HepG2 (cell line): ENCODE data around the gene MTARC1. TPM values are rescaled to one million over a fixed set of nuclear protein-coding genes. Genes with fewer than 3 reads are reported as not detected.

Source experiments
- ATF7 ChIP-seq, 2 experiments: fragments of 450-650 bp in 1 of 2; sonication (generic) in 1 of 2; formaldehyde crosslinking in 1 of 2; IDR thresholded peaks; 2 replicates each; pipeline versions ENCODE4 v1.4.0 to v1.6.1; 2016 to 2020; ENCODE audit warnings: antibody characterized with exemption in 1 of 2, mild to moderate bottlenecking in 1 of 2, missing genetic modification reagents in 1 of 2
- BORCS8-MEF2B ChIP-seq: sonication (generic); formaldehyde crosslinking; IDR thresholded peaks from 2 replicates; pipeline ENCODE4 v1.8.0; 2022; ENCODE audit warnings: mild to moderate bottlenecking, missing genetic modification reagents
- ETV6 ChIP-seq: sonication (generic); formaldehyde crosslinking; conservative IDR thresholded peaks from 2 replicates; pipeline ENCODE4 v1.4.0; 2020; ENCODE audit warnings: missing genetic modification reagents
- GABPB1 ChIP-seq: IDR thresholded peaks from 2 replicates; pipeline ENCODE4 v1.6.1; 2016; ENCODE audit warnings: mild to moderate bottlenecking, missing genetic modification reagents, moderate library complexity, missing compliant biosample characterization
- LCORL ChIP-seq, 2 experiments: fragments of 450-650 bp in 1 of 2; sonication (generic) in 1 of 2; formaldehyde crosslinking in 1 of 2; IDR thresholded peaks; 2 replicates each; pipeline versions ENCODE4 v1.5.0 to v1.6.1; 2017 to 2020; ENCODE audit warnings: antibody characterized with exemption in 1 of 2, missing genetic modification reagents in 1 of 2
- MAF1 ChIP-seq: sonication (generic); formaldehyde crosslinking; IDR thresholded peaks from 2 replicates; pipeline ENCODE4 v1.5.0; 2020; ENCODE audit warnings: missing genetic modification reagents, borderline replicate concordance
- NBN ChIP-seq: fragments of 450-650 bp; conservative IDR thresholded peaks from 2 replicates; pipeline ENCODE4 v1.6.1; 2017
- SMAD9 ChIP-seq: sonication (generic); formaldehyde crosslinking; IDR thresholded peaks from 2 replicates; pipeline ENCODE4 v1.5.1; 2020; ENCODE audit warnings: mild to moderate bottlenecking, missing genetic modification reagents
- SNRNP70 ChIP-seq: fragments of 200-400 bp; formaldehyde crosslinking; IDR thresholded peaks from 2 replicates; pipeline ENCODE4 v1.6.1; 2017; ENCODE audit warnings: mild to moderate bottlenecking, low read depth, low read length, moderate library complexity
- TEAD2 ChIP-seq: sonication (generic); formaldehyde crosslinking; IDR thresholded peaks from 2 replicates; pipeline ENCODE4 v1.9.0; 2021; ENCODE audit warnings: missing genetic modification reagents
- ZBTB3 ChIP-seq: sonication (generic); formaldehyde crosslinking; IDR thresholded peaks from 2 replicates; pipeline ENCODE4 v1.4.0; 2020; ENCODE audit warnings: low read depth, mild to moderate bottlenecking, moderate library complexity, missing genetic modification reagents, borderline replicate concordance
- ZFP37 ChIP-seq: sonication (generic); formaldehyde crosslinking; IDR thresholded peaks from 2 replicates; pipeline ENCODE4 v1.4.0; 2020; ENCODE audit warnings: missing genetic modification reagents, borderline replicate concordance
- ZNF256 ChIP-seq: sonication (generic); formaldehyde crosslinking; conservative IDR thresholded peaks from 2 replicates; pipeline ENCODE4 v1.4.0; 2020; ENCODE audit warnings: missing genetic modification reagents
- ZNF354B ChIP-seq: sonication (generic); formaldehyde crosslinking; IDR thresholded peaks from 2 replicates; pipeline ENCODE4 v1.8.0; 2022; ENCODE audit warnings: mild to moderate bottlenecking, missing genetic modification reagents
- ZNF468 ChIP-seq: sonication (generic); formaldehyde crosslinking; IDR thresholded peaks from 2 replicates; pipeline ENCODE4 v1.8.0; 2022; ENCODE audit warnings: mild to moderate bottlenecking, moderate library complexity, missing genetic modification reagents
- ZNF782 ChIP-seq: sonication (generic); formaldehyde crosslinking; IDR thresholded peaks from 2 replicates; pipeline ENCODE4 v1.4.0; 2020; ENCODE audit warnings: missing genetic modification reagents, mild to moderate bottlenecking, borderline replicate concordance
- ZSCAN30 ChIP-seq: sonication (generic); formaldehyde crosslinking; IDR thresholded peaks from 2 replicates; pipeline ENCODE4 v1.5.0; 2020; ENCODE audit warnings: mild to moderate bottlenecking, missing genetic modification reagents
- polyA plus RNA-seq, 8 experiments: library from polyadenylated mRNA; depleted of rRNA in 3 of 8; stranded (reverse) in 7 of 8; unstranded in 1 of 8; fragments of >200 nt; fragmentation: Illumina TruSeq in 4 of 8; extraction: Trizol in 4 of 8; gene quantifications; 2 replicates each; pipeline versions ENCODE4 v1.2.1 to v1.2.3, GENCODE V29; 2011 to 2016; ENCODE audit warnings: low read depth in 4 of 8, missing spikeins in 1 of 8, mixed read lengths in 1 of 8; ENCODE audit not compliant: insufficient read depth in 1 of 8
- total RNA-seq, 5 experiments: library from RNA; depleted of rRNA; stranded (reverse); fragments of >200 nt; fragmentation: Illumina TruSeq; extraction: Trizol; gene quantifications; 2 replicates each; pipeline ENCODE4 v1.2.3, GENCODE V29; 2016; ENCODE audit warnings: low read depth in 1 of 5
- TF ChIP-seq, protein P1 (sequence below): sonication (generic); formaldehyde crosslinking; IDR thresholded peaks from 2 replicates; pipeline ENCODE4 v1.4.0; 2020; ENCODE audit warnings: mild to moderate bottlenecking, missing genetic modification reagents
- TF ChIP-seq, protein P2 (sequence below): IDR thresholded peaks from 2 replicates; pipeline ENCODE4 v1.6.1; 2016; ENCODE audit warnings: missing compliant biosample characterization, missing genetic modification reagents, borderline replicate concordance
- TF ChIP-seq, protein P3 (sequence below): sonication (generic); formaldehyde crosslinking; IDR thresholded peaks from 2 replicates; pipeline ENCODE4 v1.4.0; 2020; ENCODE audit warnings: mild to moderate bottlenecking, missing genetic modification reagents

The MTARC1 gene
- total and polyA plus RNA-seq, 2 of the 13 experiments (the other 11 are each of a cell fraction or from before 2014, with no cell fraction given) = 19.4 to 106 TPM

DNA sequence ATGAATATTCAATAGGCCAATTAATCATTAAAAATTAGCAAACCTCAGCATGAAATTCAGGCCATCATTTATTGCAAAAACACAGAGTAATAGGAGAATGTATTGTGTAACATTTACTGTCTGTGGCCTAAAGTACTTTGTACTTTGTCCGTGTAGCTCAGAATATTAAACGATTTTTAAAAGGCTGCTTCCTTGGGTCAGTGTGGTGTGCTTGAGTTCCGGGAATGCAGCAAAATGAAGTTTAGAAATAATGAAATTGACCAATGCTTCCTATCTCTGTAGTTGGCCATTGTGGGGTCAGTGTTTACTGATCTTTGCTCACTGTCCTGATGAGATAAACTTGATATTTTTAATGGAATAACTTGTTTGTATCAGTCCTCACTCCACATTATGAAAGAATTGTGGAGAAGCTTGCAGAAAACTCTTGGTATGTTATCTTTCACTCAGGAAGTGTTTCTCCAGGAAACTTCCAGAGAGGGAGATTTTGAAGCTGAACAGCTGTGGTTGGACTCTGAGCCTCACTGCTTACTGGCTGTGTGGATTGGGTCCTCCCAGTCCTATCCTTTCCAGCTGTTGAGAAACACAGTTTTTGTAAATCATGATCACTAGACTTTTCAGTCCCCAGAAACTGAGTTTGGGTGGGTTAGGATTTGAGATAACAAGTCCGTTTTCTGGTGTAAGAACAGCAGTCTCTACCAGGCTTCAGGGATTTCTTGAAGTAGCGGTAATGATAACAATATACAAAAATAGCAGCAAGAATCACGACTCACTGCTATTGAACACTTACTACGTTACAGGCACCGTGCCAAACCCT, 19.2 kb upstream of the MTARC1 start (continued):
- TF ChIP-seq ZBTB3 (CRISPR knock-in tag) = no peak
- no peak for TF ChIP-seq ZFP37 (CRISPR knock-in tag)
- no peak for TF ChIP-seq SNRNP70
- no peak for TF ChIP-seq LCORL (IDR thresholded peaks at IDR 0.05)
- no peak; the same call in 1 of the 2 replicates for TF ChIP-seq LCORL (CRISPR knock-in tag; IDR thresholded peaks at IDR 0.05)
- TF ChIP-seq, protein P1, sequence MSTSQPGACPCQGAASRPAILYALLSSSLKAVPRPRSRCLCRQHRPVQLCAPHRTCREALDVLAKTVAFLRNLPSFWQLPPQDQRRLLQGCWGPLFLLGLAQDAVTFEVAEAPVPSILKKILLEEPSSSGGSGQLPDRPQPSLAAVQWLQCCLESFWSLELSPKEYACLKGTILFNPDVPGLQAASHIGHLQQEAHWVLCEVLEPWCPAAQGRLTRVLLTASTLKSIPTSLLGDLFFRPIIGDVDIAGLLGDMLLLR (CRISPR knock-in tag) = no peak
- no peak for TF ChIP-seq ETV6 (CRISPR knock-in tag)
- TF ChIP-seq TEAD2 (CRISPR knock-in tag) = no peak
- TF ChIP-seq BORCS8-MEF2B = no peak
- TF ChIP-seq ZNF782 = no peak
- no peak for TF ChIP-seq ZNF468 (CRISPR knock-in tag)
- TF ChIP-seq ATF7 (IDR thresholded peaks at IDR 0.05) = no peak
- no peak for TF ChIP-seq ATF7 (CRISPR knock-in tag; IDR thresholded peaks at IDR 0.05)
- TF ChIP-seq ZSCAN30 (CRISPR knock-in tag) = no peak
- TF ChIP-seq, protein P2, sequence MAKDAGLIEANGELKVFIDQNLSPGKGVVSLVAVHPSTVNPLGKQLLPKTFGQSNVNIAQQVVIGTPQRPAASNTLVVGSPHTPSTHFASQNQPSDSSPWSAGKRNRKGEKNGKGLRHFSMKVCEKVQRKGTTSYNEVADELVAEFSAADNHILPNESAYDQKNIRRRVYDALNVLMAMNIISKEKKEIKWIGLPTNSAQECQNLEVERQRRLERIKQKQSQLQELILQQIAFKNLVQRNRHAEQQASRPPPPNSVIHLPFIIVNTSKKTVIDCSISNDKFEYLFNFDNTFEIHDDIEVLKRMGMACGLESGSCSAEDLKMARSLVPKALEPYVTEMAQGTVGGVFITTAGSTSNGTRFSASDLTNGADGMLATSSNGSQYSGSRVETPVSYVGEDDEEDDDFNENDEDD (CRISPR knock-in tag) = no peak
- TF ChIP-seq GABPB1 (CRISPR knock-in tag) = no peak
- no peak for TF ChIP-seq SMAD9
- TF ChIP-seq, protein P3, sequence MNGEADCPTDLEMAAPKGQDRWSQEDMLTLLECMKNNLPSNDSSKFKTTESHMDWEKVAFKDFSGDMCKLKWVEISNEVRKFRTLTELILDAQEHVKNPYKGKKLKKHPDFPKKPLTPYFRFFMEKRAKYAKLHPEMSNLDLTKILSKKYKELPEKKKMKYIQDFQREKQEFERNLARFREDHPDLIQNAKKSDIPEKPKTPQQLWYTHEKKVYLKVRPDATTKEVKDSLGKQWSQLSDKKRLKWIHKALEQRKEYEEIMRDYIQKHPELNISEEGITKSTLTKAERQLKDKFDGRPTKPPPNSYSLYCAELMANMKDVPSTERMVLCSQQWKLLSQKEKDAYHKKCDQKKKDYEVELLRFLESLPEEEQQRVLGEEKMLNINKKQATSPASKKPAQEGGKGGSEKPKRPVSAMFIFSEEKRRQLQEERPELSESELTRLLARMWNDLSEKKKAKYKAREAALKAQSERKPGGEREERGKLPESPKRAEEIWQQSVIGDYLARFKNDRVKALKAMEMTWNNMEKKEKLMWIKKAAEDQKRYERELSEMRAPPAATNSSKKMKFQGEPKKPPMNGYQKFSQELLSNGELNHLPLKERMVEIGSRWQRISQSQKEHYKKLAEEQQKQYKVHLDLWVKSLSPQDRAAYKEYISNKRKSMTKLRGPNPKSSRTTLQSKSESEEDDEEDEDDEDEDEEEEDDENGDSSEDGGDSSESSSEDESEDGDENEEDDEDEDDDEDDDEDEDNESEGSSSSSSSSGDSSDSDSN (CRISPR knock-in tag) = peak; percentile 8; the same call in 1 of the 2 replicates
- TF ChIP-seq ZNF354B (CRISPR knock-in tag) = no peak
- TF ChIP-seq ZNF256 (CRISPR knock-in tag) = no peak
- TF ChIP-seq NBN = no peak
- no peak for TF ChIP-seq MAF1 (CRISPR knock-in tag)
